ENCODE results near the gene SMIM3. TPM values are rescaled to one million over a fixed set of nuclear protein-coding genes. Genes with fewer than 3 reads are reported as not detected.

Gene SMIM3
- total and polyA plus RNA-seq, 2 of the 4 experiments (the other 2 are of a cell fraction): 37.5 to 53.4 TPM

- Histone ChIP-seq H2AK9ac (replicated peaks; ENCODE audit: low read depth, low read length, poor library complexity) (no peak overlapping the region), H3K27me3 (ENCODE audit: control insufficient read depth, insufficient read depth, low read length) (no peaks in the 10 kb centered on the region), H3K23ac (ENCODE audit: low read depth, low read length) (no peak overlapping the region), H3K14ac (replicated peaks; ENCODE audit: low read depth, low read length) (no peak overlapping the region), H3K4me2 (ENCODE audit: low read depth, low read length) (no peak overlapping the region), H3K27ac (ENCODE audit: insufficient read depth, low read length) (no peak overlapping the region), H2BK15ac (ENCODE audit: low read depth, low read length) (no peak overlapping the region), H3K18ac (ENCODE audit: low read depth, low read length) (no peak overlapping the region), H4K5ac (ENCODE audit: low read depth, low read length) (no peak overlapping the region), H2AFZ (replicated peaks; ENCODE audit: low read length, poor library complexity) (no peak overlapping the region), H3K4me3 (ENCODE audit: insufficient read depth, low read depth, low read length) (no peak overlapping the region), H2BK20ac (ENCODE audit: low read depth, low read length) (no peak overlapping the region), H3K4ac (ENCODE audit: low read depth, low read length) (no peak overlapping the region), H4K91ac (ENCODE audit: insufficient read depth, low read depth, low read length) (no peak overlapping the region), H3K4me1 (ENCODE audit: control insufficient read depth, insufficient read depth, low read length) (peaks cover 5% of the 10 kb centered on the region; the same call in 1 of the 2 replicates), H3K36me3 (ENCODE audit: control insufficient read depth, insufficient read depth, low read length) (no peaks in the 10 kb centered on the region), H4K20me1 (ENCODE audit: insufficient read depth, low read length) (no peaks in the 10 kb centered on the region), H2AK5ac (ENCODE audit: low read depth, low read length) (no peak overlapping the region), H4K8ac (ENCODE audit: low read depth in 2 of 2, low read length in 2 of 2) (no peak overlapping the region), H3K56ac (ENCODE audit: extremely low read depth, insufficient read depth, low read length) (no peak overlapping the region), H2BK5ac (ENCODE audit: low read depth, low read length, poor library complexity, severe bottlenecking) (no peak overlapping the region), H2BK120ac (ENCODE audit: low read depth, low read length) (no peak overlapping the region), H3K79me1 (ENCODE audit: low read depth in 1 of 2, low read length in 2 of 2) (no peaks in the 10 kb centered on the region), H3K9me3 (ENCODE audit: control insufficient read depth, insufficient read depth, low read length) (peaks cover 2% of the 10 kb centered on the region; the same call in 1 of the 2 replicates), H3K9ac (ENCODE audit: low read depth, low read length) (no peak overlapping the region), H3K9me1 (ENCODE audit: insufficient read depth, low read length) (no peaks in the 10 kb centered on the region)
- ChIA-PET CTCF (no interaction called here), POLR2A (ENCODE audit: unreplicated experiment) (no interaction called here)
- dilution Hi-C loops (cut with HindIII; ENCODE audit: low sequenced_read_pairs, unreplicated experiment) (no loop called here), intact Hi-C loops (cut with micrococcal nuclease) (no loop called here), in situ Hi-C loops (cut with MboI; ENCODE audit: low sequenced_read_pairs) (no loop called here)
- no peak for TF ChIP-seq CEBPB (IDR thresholded peaks at IDR 0.05; ENCODE audit: low read depth, low read length)
- no peak for TF ChIP-seq NFE2L2 (IDR thresholded peaks at IDR 0.05; ENCODE audit: low read depth, low read length)
- no peak for TF ChIP-seq FOS (IDR thresholded peaks at IDR 0.05; ENCODE audit: low read depth, low read length)
- TF ChIP-seq CHD1 (IDR thresholded peaks at IDR 0.05; ENCODE audit: low read depth, low read length): no peak
- TF ChIP-seq MAZ (IDR thresholded peaks at IDR 0.05; ENCODE audit: borderline replicate concordance, low read depth, low read length): no peak
- no TSS peak for BruUV-seq (replicated peaks)
- ATAC-seq (ENCODE audit: low read depth) (no peak), DNase-seq (no peak)
- WGBS, 2 experiments (ENCODE audit: extremely low coverage in 2 of 2, insufficient read length in 1 of 2): 100% methylated on average over 1 of the region's 2 CpGs; no CpG with 5 or more reads in 1 of the 2 experiments
Measured at GRCh38 chr5:150766251-150766650, 12.3 kb upstream of the SMIM3 start.

Measured in IMR-90 (cell line).